Uterus (tissue), 2 donors: ENCODE results near the gene NEURL1B.

Experiments
- POLR2A ChIP-seq, 2 donors: fragments of 450-650 bp; IDR thresholded peaks; one replicate each; pipeline ENCODE4 v1.6.1; 2016; ENCODE audit warnings: antibody characterized with exemption in 2 of 2, mild to moderate bottlenecking in 1 of 2, moderate library complexity in 1 of 2
- TF ChIP-seq, protein P1 (sequence below), 4 experiments: fragments of 200-600 bp in 2 of 4; fragments of 450-650 bp in 2 of 4; sonication (generic) in 2 of 4; IDR thresholded peaks; one replicate each; pipeline ENCODE4 v1.5.1; 2016 to 2019; ENCODE audit warnings: antibody characterized with exemption in 4 of 4, mild to moderate bottlenecking in 2 of 4, moderate library complexity in 1 of 4

DNA sequence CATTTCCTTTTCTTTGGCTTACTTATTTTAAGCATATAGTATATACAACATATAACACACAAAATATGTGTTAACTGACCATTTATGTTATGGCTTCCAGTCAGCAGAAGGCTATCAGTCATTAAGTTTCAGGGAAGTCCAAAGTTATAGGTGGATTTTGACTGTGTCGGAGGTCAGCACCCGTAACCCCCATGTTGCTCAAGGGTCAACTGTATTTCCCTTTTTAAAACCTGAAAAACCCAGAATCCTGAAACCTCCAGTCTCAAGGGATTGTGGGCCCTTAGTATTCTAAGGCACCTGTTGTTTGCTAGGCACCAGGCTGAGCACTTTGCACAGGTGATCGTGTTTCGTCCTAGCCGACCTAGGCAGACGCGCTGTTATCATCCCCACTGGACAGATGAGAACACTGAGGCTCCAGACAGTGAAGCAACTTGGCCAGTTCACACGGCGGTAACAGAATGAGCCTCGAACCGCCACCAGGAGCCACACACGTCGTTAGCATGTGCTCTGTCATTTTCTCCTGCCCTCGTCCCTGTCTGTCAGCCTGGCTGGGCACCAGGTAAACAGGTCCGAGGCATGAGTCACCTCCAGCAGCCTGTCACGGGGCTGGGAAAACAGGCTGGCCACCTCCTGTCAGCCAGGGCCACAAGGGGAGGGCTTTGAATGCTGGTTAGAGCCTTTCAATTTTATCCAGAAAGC, 90.1 kb downstream of the NEURL1B start:
- TF ChIP-seq, protein P1, sequence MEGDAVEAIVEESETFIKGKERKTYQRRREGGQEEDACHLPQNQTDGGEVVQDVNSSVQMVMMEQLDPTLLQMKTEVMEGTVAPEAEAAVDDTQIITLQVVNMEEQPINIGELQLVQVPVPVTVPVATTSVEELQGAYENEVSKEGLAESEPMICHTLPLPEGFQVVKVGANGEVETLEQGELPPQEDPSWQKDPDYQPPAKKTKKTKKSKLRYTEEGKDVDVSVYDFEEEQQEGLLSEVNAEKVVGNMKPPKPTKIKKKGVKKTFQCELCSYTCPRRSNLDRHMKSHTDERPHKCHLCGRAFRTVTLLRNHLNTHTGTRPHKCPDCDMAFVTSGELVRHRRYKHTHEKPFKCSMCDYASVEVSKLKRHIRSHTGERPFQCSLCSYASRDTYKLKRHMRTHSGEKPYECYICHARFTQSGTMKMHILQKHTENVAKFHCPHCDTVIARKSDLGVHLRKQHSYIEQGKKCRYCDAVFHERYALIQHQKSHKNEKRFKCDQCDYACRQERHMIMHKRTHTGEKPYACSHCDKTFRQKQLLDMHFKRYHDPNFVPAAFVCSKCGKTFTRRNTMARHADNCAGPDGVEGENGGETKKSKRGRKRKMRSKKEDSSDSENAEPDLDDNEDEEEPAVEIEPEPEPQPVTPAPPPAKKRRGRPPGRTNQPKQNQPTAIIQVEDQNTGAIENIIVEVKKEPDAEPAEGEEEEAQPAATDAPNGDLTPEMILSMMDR (IDR thresholded peaks at IDR 0.05) = no peak
- TF ChIP-seq POLR2A (IDR thresholded peaks at IDR 0.05) = no peak
